ENCODE measurements around the gene KSR2.
"Not testable (repeated sequence)": the region's sequence is repeated elsewhere in the genome, so short reads cannot be mapped to it uniquely, and the experiment has no call there.

The KSR2 gene

DNA sequence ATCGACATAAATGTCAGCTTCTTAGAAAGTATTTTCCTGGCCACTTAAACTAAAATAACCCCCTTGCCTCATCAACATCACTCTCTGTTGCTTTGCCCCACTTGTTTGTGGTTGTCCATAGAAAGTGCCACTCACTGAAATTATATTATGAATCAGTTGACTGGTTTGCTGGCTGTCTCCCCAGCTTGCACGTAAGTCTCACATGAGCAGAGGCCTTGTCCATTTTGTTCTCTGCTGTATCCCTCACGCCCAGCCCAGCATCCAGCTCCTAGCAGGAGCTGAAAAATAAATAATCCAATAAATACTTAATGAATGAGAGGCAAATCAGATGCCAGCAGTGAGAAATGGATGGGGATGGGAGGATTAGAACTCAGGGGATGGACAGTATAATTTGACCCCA lies 159.3 kb downstream of the KSR2 start:
- no peak for DNase-seq

DNA sequence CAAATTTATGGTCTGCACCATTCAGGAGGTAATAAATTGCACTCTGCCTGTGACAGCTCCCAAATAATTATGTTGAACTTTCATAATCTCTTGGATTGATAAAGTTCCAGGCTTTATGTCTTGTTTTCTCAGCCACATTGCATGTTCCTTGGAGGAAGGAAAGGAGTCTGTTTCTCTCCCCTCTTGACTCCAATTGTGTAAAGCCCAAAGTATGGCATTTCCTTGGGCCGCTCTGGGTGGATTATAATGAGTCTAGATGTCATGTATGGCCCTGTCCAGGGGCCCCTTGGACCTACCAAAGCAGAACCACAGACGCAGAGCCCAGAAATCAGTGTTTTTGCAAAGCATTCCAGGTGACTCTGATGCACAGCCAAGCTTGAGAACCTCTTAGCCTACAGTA lies 160.8 kb downstream of the KSR2 start:
- no peak for DNase-seq

DNA sequence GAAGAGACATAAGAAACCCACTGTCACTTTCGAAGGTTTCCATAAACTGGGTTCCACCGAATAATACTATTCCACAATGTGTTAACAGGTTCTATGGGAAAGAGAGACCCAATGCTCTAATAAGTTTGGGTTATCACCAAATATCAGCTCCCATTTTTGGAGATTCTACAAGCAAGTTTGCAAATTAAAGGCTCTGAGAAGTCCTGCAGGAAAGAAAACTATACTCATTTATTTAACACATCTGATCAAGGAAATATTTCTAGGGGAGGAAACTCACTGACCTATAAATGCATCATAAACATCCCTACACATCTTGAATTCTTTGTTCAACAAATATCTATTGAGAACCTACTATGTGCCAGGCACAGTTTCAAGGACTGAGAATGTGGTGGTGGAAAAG lies 161.4 kb downstream of the KSR2 start:
- DNase-seq, result no peak

DNA sequence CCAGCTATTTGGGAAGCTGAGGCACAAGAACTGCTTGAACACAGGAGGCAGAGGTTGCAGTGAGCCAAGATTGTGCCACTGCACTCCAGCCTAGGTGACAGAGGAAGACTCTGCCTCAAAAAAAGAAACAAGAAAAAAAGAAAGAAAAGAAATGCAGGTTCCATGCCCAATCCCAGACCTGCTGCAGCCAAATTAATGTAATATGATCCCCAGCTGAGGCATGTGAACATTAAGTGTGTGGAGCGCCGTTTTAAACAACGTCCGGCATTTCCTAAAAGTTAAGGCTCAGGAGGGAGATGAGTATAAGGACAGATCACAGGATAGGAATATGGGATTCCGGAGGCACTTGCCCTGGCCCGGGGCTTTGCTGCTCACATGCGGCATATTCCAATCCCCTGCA lies 162.9 kb downstream of the KSR2 start:
- no peak for DNase-seq

DNA sequence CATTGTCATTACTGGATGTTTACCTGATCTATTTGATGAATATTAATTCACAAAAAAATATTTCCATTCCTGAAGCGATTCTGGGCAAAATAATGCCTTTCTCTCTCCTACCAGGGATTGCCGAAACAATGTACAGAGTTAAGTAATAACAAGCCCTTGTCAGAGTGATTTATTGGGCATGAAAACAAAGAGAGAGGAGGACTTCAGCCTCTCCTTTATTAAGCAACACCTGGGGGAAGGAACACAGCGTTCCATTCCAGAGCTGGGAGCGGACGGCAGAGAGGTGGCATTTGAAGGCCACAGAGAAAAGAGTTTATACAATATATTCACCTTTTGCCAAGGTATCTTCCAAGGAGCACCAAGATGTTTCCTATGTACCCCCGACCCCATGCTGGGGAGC lies 165.8 kb downstream of the KSR2 start:
- DNase-seq, result no peak

DNA sequence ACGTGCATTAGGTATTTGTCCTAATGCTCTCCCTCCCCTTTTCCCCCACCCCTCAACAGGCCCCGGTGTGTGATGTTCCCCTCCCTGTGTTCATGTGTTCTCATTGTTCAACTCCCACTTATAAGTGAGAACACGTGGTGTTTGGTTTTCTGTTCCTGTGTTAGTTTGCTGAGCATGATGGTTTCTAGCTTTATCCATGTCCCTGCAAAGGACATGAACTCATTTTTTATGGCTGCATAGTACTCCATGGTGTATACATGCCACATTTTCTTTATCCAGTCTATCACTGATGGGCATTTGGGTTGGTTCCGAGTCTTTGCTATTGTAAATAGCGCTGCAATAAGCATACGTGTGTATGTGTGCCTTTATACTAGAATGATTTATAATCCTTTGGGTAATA lies 168.1 kb downstream of the KSR2 start:
- DNase-seq, result not testable (repeated sequence)

DNA sequence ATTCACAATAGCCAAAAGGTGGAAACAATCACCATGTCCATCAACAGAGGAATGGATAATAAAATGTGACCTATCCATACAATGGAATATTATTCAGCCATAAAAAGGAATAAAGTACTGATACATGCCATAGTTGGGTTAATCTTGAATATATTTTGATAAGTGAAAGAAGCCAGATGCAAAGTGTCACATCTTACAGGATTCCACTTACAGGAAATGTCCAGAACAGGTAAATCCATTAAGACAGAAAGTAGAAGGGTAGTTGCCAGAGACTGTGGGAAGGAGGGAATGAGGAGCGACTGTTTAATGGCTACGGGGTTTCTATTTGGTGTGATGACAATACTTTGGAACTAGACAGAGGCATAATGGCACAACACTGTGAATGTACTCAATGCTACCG lies 171.6 kb downstream of the KSR2 start:
- DNase-seq, result no peak

DNA sequence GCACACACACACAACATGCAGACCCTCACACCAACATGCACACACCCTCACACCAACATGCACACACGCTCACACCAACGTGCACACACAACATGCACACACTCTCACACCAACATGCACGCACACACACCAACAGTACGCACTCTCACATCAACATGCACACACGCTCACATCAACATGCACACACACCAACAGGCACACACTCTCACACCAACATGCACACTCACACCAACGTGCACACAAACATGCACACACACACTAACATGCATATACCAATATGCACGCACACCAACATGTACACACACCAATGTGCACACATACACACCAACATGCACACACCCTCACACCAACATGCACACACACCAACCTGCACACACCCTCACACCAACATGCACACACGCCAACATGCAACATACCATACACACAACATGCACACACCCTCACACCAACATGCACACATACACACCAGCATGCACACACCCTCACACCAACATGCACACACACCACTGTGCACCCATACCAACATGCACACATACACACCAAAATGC lies 175.8 kb downstream of the KSR2 start:
- no peak for DNase-seq

DNA sequence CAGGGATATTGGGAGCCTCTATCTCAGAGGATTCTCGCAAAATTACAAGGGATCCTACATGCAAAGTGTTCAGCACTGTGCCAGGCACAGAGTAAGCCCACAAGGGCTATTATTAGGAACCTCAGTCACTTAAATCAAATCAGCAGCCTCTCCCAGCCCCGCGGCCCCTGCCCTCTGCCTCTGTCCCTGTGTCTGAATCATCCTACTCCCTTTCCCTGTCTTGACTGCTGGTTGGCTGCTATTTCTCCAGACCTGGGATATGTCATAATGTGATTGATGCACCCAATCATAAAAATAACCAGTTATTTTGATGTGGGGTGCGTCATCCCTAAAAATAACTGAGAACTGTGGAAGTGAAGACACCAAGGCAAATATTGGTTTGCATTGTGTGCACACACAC lies 176.3 kb downstream of the KSR2 start:
- DNase-seq, result no peak

DNA sequence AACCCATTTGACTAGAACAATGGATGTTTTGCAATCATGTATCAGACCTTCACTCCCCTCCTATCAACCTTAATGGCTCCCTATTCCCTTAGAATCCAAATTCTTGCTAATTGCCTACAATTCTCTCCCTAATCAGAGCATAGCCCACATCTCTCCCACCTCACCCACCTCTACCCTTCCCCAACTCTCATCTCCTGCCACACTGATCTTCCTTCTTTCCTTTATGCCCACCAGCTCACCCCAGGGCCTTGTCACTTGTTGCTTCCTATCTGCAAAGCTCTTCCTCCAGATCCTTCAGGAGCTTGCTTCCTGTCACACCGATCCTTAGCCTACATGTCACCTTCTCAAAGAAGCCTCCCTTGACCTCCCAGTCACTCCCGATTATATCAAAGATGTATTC lies 177.8 kb downstream of the KSR2 start:
- no peak for DNase-seq

DNA sequence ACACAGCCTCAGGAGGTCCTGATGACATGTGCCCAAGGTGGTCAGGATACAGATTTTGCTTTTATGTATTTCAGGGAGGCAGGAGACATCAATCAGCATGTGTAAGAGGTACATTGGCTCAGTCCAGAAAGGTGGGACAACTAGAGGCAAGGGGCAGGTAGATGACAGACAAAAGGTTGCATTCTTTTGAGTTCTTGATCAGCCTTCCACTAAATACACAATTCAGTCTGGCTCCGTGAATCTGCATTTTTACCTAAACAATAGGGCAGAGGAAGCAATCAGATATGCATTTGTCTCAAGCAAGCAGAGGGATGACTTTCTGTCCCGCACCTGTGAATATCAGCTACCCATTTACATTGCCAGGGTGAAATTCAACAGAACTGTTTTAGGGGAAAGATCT lies 178.6 kb downstream of the KSR2 start:
- no peak for DNase-seq

DNA sequence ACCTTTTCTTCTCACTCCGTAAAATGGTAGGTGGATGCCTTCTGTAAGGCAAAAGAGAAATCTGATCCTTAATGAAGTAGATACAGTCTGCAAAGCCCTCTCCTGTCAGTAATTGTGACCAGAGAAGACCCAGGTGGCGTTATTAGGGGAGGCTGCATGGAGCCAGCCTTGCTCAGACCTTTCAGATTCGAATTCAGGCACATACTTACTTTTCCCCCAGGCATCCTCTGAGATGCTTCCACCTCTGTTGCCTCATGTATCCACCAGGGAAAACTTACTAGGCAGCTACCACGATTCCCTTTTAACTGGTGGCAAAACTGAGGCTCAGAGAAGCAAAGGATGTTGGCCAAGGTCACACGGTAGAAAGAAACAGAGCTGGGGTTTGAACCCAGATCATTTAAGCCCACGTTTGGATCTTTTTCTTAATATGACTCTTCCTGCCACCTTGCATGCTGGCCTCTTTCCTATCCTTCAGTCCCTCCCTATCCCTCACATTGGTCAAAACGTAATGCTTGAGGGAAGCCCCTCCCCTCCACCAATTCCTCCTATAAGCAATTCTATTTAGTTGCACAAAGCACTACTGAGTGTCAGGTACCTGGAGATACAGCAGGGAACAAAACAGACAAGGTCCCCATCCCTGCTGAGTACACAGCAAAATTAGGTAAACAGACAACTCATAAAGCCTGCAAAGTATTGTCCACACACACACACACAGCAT lies 179.4 kb downstream of the KSR2 start:
- DNase-seq, result peak; percentile 40

DNA sequence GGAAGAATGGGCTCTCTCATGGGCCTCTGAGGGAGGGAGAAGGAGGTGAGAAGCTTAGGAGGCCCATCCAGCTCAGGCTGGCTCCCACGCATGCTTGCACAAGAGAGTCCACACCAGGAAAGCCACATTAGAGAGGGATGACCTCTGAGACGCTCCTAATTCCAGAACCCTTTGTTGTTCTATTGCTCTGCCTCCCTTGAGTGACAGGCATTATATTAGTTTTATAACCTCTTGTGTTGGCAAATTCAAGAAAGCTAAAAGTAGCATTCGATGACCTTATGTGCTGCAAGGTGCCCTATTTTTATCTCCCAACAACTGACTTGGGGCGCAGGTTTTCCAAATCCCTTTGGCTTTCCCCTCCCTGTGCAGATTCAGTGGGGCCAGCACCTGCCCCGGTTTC lies 190.1 kb downstream of the KSR2 start:
- DNase-seq, result no peak

DNA sequence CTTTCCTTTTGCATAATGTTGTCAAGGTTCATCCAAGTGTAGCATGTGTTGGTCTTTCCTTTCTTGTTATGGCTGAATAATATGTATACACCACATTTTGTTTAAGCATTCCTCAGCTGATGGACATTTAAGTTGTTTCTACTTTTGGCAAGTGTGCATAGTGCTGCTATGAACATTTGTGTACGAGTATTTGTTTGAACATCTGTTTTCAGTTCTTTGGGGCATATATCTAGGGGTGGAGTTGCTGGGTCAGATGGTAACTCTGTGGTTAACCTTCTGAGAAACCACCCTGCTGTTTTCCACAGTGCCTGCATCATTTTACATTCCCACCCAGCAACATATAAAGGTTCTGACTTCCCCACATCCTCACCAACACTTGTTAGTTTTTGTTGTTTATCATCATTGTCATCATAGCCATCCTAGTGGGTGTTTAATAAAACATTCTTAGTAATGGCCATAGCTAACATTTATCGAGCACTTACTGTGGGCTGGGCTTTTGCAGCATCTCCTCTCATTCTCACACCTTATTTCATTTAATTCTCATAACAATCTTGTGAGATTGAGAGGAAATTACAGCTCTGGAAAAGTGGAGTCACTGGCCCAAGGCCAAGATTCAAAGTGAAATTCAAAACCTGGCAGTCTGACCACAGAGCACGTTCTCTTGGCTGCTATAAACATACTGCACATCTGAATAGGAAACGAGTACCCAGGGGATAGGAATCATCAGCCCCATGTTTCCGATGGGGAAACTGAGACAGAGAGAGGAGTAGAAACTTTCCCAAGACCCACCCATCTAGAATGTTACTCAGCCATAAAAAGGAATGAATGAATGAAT lies 193.6 kb downstream of the KSR2 start:
- DNase-seq, result no peak

DNA sequence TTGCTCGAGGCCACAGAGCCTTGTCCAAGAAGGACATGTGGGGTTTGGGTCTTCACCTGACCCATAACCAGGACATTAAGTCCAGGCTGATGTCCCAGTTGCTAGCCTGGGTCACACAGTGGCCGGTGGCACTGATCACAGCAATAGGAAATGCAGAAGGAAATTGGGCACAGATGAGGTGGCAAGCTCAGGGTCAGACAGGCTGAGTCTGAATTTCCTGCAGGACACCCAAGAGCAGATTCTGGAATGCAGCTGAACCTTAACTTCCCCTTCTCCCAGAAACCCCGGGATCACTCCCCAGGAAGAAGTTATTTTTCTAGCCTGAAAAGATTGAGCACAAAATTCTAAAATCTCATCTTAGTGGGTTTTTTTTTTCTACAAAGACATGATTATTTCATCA lies 199.9 kb downstream of the KSR2 start:
- DNase-seq, result no peak

DNA sequence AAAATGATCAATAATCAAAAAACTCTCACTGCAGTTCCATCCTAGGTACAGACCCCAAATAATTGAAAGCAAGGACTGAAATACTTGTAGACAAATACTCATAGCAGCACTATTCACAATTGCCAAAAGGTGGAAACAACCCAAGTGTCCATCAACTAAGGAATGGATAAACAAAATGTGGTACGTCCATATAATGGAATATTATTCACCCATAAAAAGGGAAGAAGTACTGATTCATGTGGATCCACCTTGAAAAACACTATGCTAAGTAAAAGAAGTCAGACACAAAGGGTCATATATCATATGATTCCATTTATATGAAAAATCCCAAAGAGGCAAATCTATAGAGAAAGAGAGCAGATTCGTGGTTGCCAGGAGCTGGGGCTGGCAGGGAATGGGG lies 202.8 kb downstream of the KSR2 start:
- no peak for DNase-seq

DNA sequence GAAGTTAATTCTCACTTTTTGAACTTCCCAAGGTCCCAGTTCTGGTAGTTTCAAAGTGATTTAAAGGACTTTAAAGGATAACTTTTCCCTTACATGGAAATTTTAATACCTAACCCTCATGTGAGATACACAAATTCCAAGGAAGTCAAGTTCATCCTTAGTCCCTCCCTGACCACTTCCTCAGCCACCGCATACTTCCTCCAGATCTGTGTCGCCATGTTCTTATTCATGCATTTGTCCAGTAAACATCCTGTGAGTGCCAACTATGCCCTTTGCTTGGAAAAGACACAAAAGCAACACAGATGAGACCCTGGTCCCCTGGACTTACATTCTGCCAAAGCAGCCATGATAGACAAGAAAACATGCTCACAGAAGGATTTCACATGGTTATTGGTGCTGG lies 206.6 kb downstream of the KSR2 start:
- DNase-seq, result no peak

DNA sequence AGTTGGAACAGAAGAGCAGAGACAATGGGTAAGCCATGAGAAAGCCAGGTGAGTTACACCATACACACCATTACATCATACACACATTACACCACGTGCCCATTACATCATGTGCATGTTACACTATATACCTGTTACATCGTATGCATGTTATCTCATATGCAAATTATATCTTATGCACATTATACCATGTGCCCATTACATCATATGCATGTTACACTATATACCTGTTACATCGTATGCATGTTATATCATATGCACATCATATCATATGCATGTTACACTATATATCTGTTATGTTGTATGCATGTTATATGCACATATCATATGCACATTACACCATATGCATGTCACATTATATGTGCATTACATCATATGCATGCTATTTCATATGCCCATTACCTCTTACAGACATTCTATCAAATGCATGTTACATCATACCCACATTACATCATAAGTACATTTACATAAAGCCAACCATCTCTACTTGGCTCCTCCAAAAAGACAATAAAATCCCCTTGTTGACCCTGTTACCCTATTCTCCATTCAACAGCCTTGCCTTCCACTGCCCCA lies 207.2 kb downstream of the KSR2 start:
- no peak for DNase-seq

DNA sequence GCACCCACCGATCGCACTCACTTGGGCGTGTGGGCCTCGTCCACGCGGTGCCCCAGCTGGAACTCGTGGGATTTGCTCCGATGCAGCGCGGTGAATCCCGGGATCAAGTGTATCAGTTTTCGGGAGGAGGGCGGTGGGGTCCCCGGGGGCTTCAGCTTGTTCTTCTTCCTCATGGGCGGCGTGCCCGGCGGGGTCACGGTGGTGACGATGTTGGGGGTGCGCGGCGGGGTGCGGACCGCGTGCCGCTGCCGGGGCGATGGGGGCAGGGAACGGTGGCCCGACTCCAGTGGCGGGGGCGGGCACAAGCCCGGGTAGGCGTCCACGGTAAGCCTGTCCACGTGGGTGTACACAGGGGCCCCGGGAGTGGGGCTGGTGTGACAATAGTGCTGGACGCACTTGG lies 207.8 kb downstream of the KSR2 start:
- DNase-seq, result no peak

DNA sequence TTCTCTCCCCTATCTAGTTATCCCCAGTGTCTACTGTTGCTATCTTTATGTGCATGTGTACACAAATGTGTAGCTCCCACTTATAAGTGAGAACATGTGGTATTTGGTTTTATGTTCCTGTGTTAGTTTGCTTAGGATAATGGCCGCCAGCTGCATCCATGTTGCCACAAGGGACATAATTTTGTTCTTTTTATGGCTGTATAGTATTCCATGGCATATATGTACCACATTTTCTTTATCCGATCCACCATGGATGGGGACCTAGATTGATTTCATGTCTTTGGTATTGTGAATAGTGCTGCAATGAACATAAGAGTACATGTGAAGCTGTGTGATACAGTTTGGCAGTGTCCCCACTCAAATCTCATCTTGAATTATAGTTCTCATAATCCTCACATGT lies 218.1 kb downstream of the KSR2 start:
- no peak for DNase-seq

DNA sequence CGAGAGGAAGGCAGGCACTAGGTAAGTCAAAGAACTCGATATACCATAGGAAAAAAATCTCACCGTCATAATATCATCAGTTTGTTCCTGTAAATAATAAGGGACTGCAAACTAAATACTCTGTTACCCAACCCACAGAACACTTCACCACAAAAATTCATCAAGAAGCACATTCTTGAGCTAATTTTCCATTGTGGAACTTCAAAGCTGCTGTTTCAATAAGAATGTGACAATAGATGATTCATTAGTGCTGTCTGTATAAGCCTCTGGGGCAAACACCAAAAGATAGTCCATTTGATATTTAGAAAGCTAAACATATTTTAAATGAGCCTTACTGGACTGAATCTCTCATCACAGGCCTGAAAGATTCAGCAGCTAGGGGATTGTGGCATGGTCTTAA lies 219.4 kb downstream of the KSR2 start:
- no peak for DNase-seq

DNA sequence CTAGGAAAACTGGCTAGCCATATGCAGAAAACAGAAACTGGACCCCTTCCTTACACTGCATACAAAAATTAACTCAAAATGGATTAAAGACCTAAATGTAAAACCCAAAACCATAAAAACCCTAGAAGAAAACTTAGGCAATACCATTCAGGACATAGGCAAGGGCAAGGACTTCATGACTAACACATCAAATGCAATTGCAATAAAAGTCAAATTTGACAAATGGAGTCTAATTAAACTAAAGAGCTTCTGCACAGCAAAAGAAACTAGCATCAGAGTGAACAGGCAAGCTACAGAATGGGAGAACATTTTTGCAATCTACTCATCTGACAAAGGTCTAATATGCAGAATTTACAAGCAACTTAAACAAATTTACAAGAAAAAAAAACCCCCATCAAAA lies 222.4 kb downstream of the KSR2 start:
- DNase-seq, result not testable (repeated sequence)

DNA sequence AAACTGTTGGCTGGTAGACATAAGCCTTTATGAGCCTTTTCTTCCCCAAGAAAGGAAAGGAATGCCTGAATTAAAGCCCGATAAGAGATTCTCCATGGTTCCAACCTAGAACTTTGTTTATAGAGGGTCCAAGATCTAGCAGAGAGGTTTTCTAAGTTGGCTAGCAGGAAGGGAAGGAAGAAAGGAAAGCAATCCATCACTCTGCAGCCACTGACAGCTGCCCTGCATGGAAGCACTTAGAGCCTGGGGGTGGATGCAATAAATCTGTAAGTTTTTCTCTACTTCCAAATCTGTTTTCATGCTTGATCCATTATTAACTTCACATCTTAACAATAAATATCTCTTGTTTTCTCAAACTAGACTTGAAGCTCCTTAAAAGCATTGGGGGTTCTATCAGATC lies 224.4 kb downstream of the KSR2 start:
- DNase-seq, result no peak

DNA sequence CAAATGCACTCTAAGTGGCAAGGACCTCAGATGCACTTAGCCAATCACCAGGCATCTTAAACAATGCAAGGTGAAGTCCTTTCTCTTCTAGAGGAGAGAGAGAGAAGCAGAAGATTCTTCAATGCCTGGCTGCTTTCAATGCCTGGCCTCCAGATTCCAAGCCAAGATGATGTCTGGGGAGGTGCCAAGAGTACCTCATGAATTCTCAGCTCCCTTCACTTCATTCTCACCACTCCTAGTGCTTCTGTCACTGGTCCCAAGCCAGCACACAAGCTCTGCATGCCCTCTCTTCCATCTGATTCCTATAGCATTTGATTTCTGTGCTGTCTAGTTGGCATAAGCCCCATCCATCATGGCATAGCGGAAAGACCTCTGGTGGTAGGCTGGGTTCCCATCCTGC lies 225.0 kb downstream of the KSR2 start:
- DNase-seq, result no peak

All from DMS153 (cell line).